Measurements from ENCODE around the gene AFG1L.

GRCh38 chr6:108366236-108366635, 71.4 kb downstream of the AFG1L start:
- TF ChIP-seq POLR2AphosphoS5 (IDR thresholded peaks at IDR 0.05; ENCODE audit: borderline replicate concordance, low read depth, low read length), result no peak
- TF ChIP-seq EZH2 (IDR thresholded peaks at IDR 0.05), result no peak
- no peak for TF ChIP-seq FOXP2 (optimal IDR thresholded peaks at IDR 0.05; ENCODE audit: control extremely low read depth, extremely low read length, insufficient read depth)
